DMS114 treated with DMSO at 0.1 percent for 48 hours (cell line): ENCODE data around the gene MTHFD2L.
A peak's percentile ranks its signal among the peaks of the same experiment; 100 is the strongest.
"Not testable (repeated sequence)": the region's sequence is repeated elsewhere in the genome, so short reads cannot be mapped to it uniquely, and the experiment has no call there.

Experiments used
- DNase-seq: peaks from one replicate; lab custom pipeline; 2025; ENCODE audit not compliant: unreplicated experiment; lab: John Stamatoyannopoulos, UW

The MTHFD2L gene

DNA sequence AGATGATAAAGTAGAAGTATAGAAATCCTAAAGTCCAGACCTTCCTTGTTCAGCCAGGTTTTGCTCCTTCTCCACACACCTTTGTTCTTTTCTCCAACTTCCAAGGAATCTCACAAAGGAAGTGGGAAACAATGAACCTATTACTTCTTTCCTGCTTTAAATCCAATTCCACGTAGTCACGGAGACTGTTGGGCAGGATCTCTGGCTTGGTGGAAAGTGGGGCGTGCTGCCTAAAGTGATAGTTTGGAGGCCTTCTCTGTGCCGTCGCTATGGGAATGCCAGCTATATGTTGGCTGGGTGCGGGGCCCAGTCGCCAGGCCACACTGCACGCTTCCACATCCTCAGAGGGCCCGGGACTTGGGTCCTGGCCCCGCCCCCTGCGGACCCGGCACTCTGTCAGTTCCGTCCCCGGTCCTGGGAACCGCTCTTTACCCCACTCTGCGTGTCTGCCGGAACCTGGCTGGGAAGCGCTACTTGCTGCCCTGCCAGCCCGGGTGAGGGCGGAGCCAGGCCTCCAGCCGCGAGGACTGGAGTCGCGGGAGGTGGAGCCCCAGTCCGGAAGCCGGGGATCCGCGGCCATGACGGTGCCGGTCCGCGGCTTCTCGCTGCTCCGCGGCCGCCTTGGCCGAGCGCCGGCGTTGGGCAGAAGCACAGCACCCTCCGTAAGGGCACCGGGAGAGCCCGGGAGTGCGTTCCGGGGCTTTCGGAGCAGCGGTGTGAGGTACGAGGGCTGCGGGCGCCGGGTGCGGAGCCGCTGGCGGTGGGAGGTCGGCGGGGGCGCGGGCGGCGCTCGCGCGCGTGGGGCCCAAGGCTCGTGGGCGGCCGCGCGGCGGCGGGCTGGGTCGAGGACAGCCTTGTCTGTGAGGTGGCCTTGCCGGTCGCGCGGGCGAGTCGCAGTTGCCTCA is at the start of gene MTHFD2L:
Gene MTHFD2L, plus strand, starts transcription at position 558 of the 905 bp plus-strand sequence. Its CDS starts 21 bp downstream, at position 579.
- peak; percentile 41 for DNase-seq

DNA sequence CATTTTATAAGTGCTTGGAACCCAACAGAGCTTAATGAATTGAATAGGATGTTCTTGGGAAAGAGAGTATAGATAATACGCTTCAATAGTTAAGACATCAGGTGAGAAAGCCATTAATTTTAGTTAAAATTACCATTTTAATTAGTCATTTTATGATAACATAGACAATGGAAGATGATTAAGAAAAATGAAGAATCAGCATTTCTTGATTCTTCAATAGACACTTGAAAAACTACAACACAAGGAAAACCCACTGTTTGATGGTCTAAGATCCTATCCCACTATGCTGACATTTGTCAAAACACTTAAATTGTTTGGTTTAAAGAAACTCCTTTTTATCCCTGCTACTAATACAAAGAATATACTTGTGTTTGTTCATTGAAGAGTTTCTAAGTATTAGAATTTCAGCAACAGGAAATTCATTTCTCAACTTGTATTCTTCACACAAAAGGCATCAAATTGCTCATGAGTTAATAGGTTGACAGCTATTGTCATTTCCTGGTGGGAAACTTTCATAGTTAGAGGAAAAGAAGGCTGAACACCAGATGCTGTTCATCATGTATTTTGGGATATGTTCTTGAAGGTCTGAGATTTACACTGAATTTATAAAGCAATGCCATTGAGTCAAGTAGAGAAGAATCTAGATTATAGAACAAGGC is 49.3 kb upstream of the MTHFD2L start:
- no peak for DNase-seq

DNA sequence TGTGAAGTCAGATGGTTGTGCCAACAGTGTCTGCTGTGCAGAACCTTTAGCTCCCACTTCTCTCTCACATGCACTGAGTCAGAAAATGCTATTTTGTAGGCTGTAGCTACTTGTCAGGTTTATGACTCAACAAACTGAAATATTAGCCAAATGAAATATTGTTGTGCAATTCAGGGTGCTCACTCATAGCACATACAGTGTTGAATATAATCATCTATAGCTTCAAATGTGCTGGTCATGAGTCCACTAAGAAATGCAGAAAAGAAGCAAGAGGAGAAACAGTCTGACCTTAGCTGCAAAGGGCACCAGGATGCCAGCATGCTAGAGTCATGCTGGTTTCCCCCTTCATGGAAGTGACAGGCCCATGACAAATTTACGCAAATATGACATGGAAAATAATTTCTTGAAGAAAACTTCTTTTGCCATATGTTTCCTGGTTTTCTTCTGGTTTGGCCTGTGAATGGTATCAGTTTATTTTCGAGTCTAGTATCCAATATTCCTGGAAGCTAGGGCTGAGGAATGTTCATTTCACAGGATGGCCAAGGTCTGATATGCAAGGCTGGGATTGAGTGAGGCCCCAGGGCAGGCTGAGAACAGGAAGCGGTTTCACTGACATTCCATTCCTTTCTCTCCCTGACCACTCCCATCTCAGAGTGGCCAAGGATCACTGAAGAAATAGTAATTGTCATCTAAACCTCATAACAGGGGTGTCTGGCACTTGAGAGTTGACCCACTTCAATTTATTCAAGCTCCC is 48.6 kb upstream of the MTHFD2L start:
- DNase-seq = no peak

DNA sequence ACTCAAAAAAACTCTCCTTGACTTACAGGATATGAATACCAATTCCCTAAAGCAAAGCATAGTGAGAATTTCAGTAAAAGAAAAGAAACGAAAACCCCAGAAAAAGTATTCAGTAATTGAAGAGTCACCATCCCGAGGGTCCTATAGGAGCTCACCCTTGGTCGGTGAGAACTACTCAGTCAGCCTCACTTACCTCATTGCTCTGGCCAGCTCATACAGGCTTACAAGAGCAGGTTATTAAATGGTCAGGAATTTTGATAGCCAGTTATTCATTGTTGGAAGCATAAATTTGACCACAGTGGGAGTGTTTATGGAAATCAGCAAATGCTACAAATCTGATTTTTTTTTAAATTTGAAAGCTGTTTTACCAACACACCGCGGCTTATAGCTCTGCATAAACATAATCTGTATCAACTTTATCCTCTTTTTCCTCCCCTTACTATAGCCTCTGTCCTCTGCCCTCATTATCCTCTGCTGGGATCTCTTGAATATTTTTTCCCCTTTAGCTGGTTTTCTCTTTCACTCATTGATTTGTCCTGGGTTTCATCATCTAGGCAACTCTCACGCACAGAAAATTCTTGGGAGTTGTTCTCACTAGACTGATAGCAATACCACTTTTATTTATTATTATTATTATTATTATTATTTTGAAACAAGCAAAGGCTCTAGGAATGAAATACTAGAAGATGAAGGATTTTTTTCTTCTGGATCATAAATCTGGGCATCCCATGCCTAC is 47.9 kb upstream of the MTHFD2L start:
- DNase-seq = no peak

DNA sequence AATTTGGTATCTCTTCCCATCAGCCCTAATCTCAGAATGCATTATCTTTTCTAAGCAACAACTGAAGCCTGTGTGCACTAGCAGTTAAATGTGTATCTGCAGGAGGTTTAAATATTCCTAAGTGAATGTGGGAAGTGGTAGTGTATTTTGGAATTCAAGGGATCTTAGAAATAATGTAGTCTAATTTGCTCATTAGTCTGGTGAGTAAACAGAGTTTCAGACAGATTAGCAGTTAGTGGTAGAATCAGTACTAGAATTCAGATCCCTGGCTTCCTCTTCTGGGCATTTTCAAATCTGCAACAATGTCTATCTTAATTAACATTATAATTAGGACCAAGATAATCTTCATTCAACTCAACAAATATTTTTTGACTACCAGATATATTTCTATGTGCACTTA is 47.2 kb upstream of the MTHFD2L start:
- DNase-seq = no peak

DNA sequence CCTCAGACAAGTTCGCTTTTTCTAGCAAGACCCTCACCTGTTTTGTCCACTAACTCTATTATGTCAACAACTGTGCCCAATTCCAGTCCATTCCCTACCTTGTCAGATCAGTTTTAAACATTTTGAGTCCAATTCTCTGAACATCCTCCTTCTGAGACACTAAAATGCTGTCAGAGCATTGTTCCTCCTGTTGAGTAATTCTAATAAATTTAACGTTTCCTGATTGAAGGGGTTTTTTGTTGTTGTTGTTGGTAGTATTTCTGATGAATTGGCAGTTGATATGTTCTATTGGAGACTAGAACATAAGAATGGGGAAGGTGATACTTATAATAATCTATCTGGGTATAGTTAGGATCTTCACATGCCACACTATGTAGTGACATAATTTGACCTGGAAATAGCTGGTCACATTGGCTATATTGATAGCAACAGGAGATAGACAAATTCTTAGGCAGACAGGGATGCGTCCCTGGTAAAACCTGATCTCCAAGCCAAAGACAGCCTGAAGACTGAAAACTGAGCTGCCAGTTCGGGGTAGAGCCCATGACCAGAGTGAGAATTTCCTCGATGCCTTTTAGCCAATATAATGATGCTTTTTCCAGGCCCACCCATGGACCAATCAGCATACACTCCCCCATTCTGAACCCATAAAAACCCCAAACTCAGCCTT is 46.5 kb upstream of the MTHFD2L start:
- no peak for DNase-seq

DNA sequence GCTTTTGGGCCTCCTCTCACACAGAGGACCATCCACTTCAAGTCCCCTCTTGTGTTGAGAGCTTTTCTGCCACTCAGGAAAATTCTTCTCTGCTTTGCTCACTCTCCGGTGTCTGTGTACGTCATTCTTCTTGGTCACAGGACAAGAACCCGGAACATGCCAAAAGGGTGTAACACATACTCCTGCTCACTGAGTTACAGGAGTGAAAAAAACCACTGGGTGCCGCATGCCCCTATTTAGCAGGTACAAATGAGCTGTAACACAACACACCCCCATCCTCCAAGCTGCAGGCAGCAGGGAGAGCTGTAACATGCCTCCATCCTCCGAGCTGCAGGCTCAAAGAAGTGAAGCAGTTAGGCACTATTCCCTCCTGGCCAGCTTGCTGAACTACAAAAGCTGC is 45.9 kb upstream of the MTHFD2L start:
- no peak for DNase-seq

DNA sequence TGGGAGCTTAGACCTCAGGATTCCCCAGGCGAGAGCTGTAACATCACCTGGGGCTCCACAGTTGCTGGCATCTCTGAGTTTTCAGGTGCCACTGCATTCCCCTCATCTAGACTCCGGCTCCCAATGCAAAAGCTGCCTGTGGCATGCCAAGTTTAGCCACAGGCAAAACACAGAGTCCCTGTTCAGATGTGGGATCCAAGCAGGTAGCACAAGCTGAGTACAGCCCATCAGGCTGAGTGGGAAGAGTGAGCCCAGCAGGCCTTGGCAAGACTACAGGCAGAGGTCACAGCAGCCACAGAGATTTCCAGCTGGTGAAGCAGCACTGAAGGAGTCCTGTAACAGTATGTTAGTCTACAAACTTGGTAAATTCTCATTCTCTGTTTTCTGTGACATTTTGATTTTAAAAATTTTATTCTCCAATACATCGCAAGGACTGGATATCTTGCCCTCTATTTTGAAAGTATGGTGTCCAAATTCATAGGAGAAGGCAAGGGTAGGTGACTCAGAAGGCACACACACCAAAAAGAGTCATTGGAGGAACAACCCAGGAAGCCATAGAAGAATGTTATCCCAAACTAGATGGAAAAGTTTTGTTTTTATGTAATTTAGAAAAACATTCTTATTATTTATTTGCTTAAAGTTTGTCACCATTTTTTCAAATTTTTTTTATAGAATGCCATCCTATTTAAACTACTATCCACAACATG is 45.4 kb upstream of the MTHFD2L start:
- no peak for DNase-seq

DNA sequence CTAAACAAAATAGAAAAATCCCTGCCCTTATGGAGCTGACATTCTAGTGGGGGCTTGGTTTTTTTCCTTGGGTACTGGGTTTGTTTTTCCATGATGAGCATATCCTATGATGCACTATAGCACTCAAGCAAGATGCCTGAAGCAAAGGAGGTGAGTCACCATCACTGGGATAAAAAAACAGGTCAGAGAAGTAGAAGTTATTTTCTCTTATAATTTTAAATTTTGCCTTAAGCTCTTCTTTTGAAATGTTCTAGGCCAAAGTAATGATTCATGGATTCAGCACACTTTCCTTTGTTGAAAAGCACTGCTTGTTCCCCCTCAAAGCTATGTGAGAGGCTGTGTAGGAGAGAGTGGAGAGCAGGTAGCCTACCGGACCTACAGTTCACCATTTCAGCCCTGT is 43.7 kb upstream of the MTHFD2L start:
- DNase-seq = no peak

DNA sequence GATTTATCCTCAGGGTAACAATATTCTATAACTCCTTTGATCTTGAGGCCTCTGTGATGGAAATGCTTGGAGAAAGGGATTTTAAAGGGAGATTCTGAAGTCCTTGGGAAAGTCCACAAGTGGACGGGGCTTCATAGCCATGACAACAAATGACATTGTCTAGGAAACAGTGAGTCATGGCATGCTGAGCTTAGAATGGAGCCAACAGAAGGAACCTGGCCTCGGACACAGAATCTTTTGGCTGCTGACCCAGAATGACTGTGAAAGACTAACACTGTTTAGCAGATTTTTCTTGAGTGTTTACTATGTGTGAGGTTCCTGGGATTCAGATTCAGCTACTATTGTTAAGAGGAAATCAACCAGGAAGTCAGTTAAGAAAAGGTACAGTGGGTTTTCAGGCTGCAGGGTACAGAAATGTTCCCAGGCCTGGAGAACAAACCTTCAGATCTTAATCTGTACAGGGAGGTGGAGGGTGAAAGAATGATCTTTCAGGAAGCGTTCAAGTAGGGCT is 40.8 kb upstream of the MTHFD2L start:
- DNase-seq = no peak

DNA sequence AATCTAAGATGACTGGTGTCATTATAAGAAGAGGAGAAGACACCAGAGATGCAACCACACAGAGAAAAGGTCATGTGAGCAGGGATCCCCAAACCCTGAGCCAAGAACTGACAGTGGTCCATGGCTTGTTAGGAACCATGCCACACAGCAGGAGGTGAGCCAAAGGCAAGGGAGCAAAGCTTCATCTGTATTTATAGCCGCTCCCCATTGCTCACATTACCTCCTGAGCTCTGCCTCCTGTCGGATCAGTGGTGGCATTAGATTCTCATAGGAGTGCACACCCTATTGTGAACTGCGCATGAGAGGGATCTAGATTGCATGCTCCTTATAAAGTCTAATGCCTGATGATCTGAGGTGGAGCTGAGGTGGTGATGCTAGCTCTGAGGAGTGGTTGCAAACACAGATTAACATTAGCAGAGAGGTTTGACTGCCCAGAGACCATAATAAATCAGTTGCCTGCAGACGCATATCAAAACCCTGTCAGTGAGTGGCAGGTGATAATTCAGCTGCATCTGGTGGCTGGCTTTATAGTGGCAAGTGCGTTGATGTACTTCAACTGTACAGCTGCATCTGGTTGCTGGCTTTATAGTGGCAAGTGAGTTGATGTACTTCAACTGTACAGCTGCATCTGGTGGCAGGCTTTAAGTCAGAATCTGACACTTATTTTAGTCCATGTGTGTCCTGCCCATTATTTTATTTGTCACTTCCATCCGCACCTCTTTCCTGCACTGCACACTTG is 39.1 kb upstream of the MTHFD2L start:
- no peak for DNase-seq

DNA sequence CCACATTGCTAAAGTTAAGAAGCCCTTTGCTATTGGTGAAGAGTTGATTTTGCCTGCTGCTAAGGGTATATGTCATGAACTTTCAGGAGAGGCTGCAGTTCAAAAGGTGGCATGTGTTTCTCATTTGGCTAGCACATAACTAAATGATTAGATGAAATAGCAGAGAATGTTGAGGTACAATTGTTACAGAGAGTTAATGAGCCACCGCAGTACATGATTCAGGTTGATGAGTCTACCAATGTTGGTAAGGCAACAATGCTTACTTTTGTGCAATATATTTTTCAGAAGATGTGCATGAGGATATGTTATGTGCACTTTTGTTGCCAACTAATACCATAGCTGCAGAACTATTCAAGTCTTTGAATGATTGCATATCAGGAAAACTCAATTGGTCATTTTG is 37.8 kb upstream of the MTHFD2L start:
- no peak for DNase-seq

DNA sequence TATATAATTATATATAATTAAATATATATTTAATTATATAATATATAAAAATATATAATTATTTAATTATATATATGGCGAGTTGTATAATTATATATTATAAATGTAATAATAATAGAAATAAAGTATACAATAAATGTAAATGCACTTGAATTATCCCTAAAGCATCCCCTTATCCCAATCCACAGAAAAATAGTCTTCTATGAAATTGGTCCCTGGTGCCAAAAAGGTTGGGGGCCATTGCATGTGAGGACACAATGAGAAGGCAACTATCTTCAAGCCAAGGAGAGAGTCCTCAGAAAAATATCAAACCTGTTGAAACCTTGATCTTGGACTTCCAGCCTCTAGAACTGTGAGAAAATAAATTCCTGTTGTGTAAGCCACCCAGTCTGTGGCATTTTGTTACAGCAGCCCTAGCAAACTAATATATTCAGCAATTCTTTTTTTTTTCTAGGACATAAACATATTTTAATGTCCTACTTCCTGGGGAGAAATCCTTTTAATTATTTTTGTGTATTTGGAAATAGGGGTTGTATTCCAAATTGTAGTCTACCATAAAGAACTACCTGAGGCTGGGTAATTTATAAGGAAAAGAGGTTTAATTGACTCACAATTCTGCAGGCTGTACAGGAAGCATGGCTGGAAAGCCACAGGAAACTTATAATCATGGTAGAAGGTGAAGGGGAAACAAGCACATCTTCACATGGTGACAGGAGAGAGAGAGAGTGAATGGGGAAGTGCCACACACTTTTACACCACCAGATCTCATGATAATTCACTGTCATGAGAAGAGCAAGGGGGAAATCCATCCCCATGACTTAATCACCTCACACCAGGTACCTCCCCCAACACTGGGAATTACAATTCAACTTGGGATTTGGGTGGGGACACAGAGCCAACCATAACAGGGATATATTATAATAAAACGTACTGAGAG is 36.0 kb upstream of the MTHFD2L start:
- DNase-seq = no peak

DNA sequence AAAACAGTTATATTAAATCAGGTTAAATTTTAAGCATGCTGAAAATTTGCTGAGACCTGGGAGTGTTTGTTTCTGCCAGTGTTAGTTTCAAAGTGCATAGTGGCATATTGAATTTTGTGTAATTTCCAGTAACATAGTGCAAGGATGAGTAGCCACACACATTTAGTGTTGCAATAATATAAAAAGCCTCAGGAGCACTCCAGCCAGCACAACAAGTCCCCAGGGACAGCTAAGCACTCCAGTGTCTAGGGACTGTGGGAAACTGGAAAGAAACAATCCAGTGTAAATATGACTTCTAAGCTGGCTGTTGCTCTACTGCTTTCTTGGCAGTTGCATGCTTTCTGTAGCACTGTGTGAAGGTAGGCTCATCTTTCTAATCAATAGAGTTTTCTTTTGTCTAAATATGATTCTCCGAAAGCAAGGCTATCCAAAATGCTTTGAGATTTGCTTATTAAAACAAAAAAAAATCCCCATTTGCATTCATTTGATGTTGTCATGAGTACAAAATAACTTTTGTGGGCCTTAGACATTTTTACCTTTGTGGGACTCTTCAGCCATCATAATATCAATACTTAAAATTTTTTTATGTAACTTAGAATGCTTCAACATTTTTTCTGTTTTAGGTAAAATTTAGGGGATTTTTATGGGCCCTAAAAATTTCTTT is 34.7 kb upstream of the MTHFD2L start:
- no peak for DNase-seq

DNA sequence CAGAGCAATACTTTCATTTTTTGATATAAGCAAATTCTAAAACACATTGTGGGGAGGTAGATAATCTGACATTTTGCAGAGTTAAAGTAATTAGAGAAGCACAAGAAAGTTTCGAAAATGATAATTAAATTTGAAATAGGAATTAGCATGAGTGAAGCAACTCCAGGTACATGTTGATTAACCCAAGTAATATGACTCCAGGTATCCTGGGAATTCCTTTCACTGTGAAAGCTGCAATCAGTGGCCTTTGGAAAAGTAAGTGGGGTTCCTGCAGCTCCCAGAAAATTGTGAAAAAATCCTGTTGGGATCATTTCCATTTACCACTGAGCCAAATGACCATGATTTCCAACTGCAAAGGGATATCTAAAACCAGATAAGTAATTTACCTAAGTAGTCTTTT is 32.9 kb upstream of the MTHFD2L start:
- no peak for DNase-seq

DNA sequence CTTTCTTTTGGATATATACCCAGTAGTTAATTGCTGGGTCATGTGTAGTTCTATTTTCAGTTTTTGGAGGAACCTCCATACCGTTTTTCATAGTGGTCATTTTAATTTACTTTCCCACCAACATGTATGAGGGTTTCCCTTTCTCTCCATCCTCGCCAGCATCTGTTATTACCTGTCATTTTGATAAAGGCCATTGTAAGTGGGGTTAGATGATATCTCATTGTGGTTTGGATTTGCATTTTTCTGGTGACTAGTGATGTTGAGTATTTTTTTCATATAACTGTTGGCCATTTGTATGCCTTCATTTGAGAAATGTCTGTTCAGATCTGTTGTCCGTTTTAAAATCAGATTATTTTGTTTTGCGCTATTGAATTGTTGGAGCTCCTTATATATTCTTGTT is 30.2 kb upstream of the MTHFD2L start:
- DNase-seq = no peak

DNA sequence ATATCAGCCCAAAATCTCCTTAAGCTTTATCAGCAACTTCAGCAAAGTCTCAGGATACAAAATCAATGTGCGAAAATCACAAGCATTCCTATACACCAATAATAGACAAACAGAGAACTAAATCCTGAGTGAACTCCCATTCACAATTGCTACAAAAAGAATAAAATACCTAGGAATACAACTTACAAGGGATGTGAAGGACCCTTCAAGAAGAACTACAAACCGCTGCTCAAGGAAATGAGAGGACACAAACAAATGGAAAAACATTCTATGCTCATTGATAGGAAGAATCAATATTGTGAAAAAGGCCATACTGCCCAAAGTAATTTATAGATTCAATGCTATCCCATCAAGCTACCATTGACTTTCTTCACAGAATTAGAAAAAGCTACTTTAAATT is 27.1 kb upstream of the MTHFD2L start:
- not testable (repeated sequence) for DNase-seq
